ENCODE data around the gene LRCH2. TPM values are rescaled to one million over a fixed set of nuclear protein-coding genes. Genes with fewer than 3 reads are reported as not detected.

The LRCH2 gene
- total RNA-seq, 1 experiment from 2014 or later, result not detected

GRCh38 chrX:115134382-115134781 is 99.5 kb downstream of the LRCH2 start:
- no peak for DNase-seq (ENCODE audit: low read depth)
- in situ Hi-C loops (cut with HindIII; ENCODE audit: low pct_unique_long_range_greater_than_20kb, low sequenced_read_pairs), result no loop called here

- in situ Hi-C loops (cut with HindIII; ENCODE audit: low pct_unique_long_range_greater_than_20kb, low sequenced_read_pairs), result no loop called here
- DNase-seq (ENCODE audit: low read depth), result no peak
Observed at GRCh38 chrX:115112411-115112810, 121.5 kb downstream of the LRCH2 start.

DNA sequence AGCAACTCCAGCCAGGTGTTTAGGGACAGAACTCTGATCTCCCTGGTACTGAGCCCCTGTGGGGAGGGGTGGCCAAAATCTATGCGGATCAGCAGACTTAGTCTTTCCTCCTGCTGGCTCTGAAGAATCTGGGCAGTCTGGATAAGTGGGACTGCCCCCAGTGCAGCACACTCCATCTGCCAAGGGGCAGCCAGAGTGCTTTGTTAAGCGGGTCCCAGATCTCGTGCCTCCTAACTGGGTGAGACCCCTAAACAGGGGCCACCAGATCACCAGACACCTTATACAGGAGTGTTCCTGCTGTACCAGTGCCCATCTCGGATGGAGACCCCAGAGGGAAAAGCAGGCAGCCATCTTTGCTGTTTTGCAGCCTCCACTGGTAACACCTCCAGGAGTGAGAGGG is 135.0 kb downstream of the LRCH2 start:
- no peak for DNase-seq (ENCODE audit: low read depth)
- in situ Hi-C loops (cut with HindIII; ENCODE audit: low pct_unique_long_range_greater_than_20kb, low sequenced_read_pairs), result no loop called here

- no peak for DNase-seq (ENCODE audit: low read depth)
- in situ Hi-C loops (cut with HindIII; ENCODE audit: low pct_unique_long_range_greater_than_20kb, low sequenced_read_pairs), result no loop called here
Observed at GRCh38 chrX:115093191-115093590, 140.7 kb downstream of the LRCH2 start.

GRCh38 chrX:115089419-115089818 is 144.5 kb downstream of the LRCH2 start:
- in situ Hi-C loops (cut with HindIII; ENCODE audit: low pct_unique_long_range_greater_than_20kb, low sequenced_read_pairs), result no loop called here
- DNase-seq (ENCODE audit: low read depth), result no peak

- in situ Hi-C loops (cut with HindIII; ENCODE audit: low pct_unique_long_range_greater_than_20kb, low sequenced_read_pairs), result no loop called here
- DNase-seq (ENCODE audit: low read depth), result no peak
Observed at GRCh38 chrX:115068896-115069295, 165.0 kb downstream of the LRCH2 start.

- in situ Hi-C loops (cut with HindIII; ENCODE audit: low pct_unique_long_range_greater_than_20kb, low sequenced_read_pairs), result no loop called here
- no peak for DNase-seq (ENCODE audit: low read depth)
Observed at GRCh38 chrX:115067812-115068211, 166.1 kb downstream of the LRCH2 start.

GRCh38 chrX:115065304-115065703 is 168.6 kb downstream of the LRCH2 start:
- in situ Hi-C loops (cut with HindIII; ENCODE audit: low pct_unique_long_range_greater_than_20kb, low sequenced_read_pairs), result no loop called here
- no peak for DNase-seq (ENCODE audit: low read depth)

Other genes starting within 250 kb of the LRCH2 start
- gene IL13RA2, start 216.5 kb downstream of the LRCH2 start, total RNA-seq (2014; rRNA removed; shearing (Covaris generic); ENCODE audit: low replicate concordance), result not detected in 2 replicates
- not detected in 2 replicates for gene RBMXL3, start 44.7 kb downstream of the LRCH2 start, total RNA-seq (2014; rRNA removed; shearing (Covaris generic); ENCODE audit: low replicate concordance)
- not detected in 2 replicates for gene LUZP4, start 55.6 kb upstream of the LRCH2 start, total RNA-seq (2014; rRNA removed; shearing (Covaris generic); ENCODE audit: low replicate concordance)

Data from Caki2 (cell line).